Fibroblast of pulmonary artery (primary cell): ENCODE results near the gene BAHCC1.

ENCODE experiments used
- DNase-seq: peaks from one replicate; pipeline ENCODE4 v3.0.0-alpha.2; 2010; ENCODE audit warnings: low read depth
- H3K4me3 ChIP-seq: replicated peaks from 2 replicates; pipeline ENCODE4 v1.5.1; 2011; ENCODE audit warnings: low read depth, mild to moderate bottlenecking, control low read depth, low read length, moderate library complexity
- CTCF ChIP-seq: IDR thresholded peaks from 2 replicates; pipeline ENCODE4 v1.5.1; 2011; ENCODE audit warnings: mild to moderate bottlenecking, control low read depth, low read length, inconsistent platforms; ENCODE audit errors: missing control alignments

Gene BAHCC1

GRCh38 chr17:81455387-81455786, 60.1 kb downstream of the BAHCC1 start:
- DNase-seq = no peak
- no peak overlapping the region for H3K4me3 ChIP-seq
- TF ChIP-seq CTCF = no peak

GRCh38 chr17:81456091-81456490, 60.8 kb downstream of the BAHCC1 start:
- no peak overlapping the region for H3K4me3 ChIP-seq
- TF ChIP-seq CTCF = no peak
- DNase-seq = no peak

GRCh38 chr17:81456798-81457197, 61.5 kb downstream of the BAHCC1 start:
- no peak for DNase-seq
- no peak for TF ChIP-seq CTCF
- H3K4me3 ChIP-seq = no peak overlapping the region

GRCh38 chr17:81457401-81457800, 62.1 kb downstream of the BAHCC1 start:
- no peak for TF ChIP-seq CTCF
- no peak overlapping the region for H3K4me3 ChIP-seq
- no peak for DNase-seq

- no peak for TF ChIP-seq CTCF
- no peak for DNase-seq
Observed at GRCh38 chr17:81457917-81458555, 62.8 kb downstream of the BAHCC1 start.

GRCh38 chr17:81458628-81459027, 63.4 kb downstream of the BAHCC1 start:
- DNase-seq = no peak
- H3K4me3 ChIP-seq = no peak overlapping the region
- no peak for TF ChIP-seq CTCF

More at GRCh38 chr17:81457917-81458555, 62.8 kb downstream of the BAHCC1 start:
- no peak overlapping the region for H3K4me3 ChIP-seq

- H3K4me3 ChIP-seq = no peak overlapping the region
- no peak for DNase-seq
- TF ChIP-seq CTCF = no peak
Observed at GRCh38 chr17:81459224-81459623, 64.0 kb downstream of the BAHCC1 start.
